ENCODE results near the gene CNOT2.

GRCh38 chr12:70240673-70241072 is 2.6 kb upstream of the CNOT2 start:
- TF ChIP-seq CTCF (IDR thresholded peaks at IDR 0.05) (no peak), POLR2A (IDR thresholded peaks at IDR 0.05) (no peak)
